Measurements from ENCODE around the gene SNAP29.
"Not testable (repeated sequence)": the region's sequence is repeated elsewhere in the genome, so short reads cannot be mapped to it uniquely, and the experiment has no call there.

SNAP29 gene

GRCh38 chr22:20903093-20903492, 44.3 kb downstream of the SNAP29 start:
- no peak for DNase-seq

- DNase-seq, result no peak
Measured at GRCh38 chr22:20904008-20904979, 45.5 kb downstream of the SNAP29 start.

- no peak for DNase-seq
Measured at GRCh38 chr22:20904980-20905355, 46.2 kb downstream of the SNAP29 start.

- DNase-seq, result no peak
Measured at GRCh38 chr22:20905415-20906386, 46.9 kb downstream of the SNAP29 start.

GRCh38 chr22:20906387-20906767, 47.6 kb downstream of the SNAP29 start:
- DNase-seq, result no peak

GRCh38 chr22:20908717-20909116, 49.9 kb downstream of the SNAP29 start:
- DNase-seq, result not testable (repeated sequence)

- no peak for DNase-seq
Measured at GRCh38 chr22:20909543-20910303, 50.9 kb downstream of the SNAP29 start.

- no peak for DNase-seq
Measured at GRCh38 chr22:20912494-20912893, 53.7 kb downstream of the SNAP29 start.

GRCh38 chr22:20916916-20917810, 58.4 kb downstream of the SNAP29 start, which contains the start of gene CRKL:
CRKL (plus strand) TSS chr22:20917407; CDS start chr22:20917935, 528 bp downstream.
- DNase-seq, result peak; percentile 95

- no peak for DNase-seq
Measured at GRCh38 chr22:20918663-20919218, 59.9 kb downstream of the SNAP29 start.

GRCh38 chr22:20919718-20920117, 60.9 kb downstream of the SNAP29 start:
- DNase-seq, result no peak

GRCh38 chr22:20920881-20921203, 62.0 kb downstream of the SNAP29 start:
- DNase-seq, result no peak

- no peak for DNase-seq
Measured at GRCh38 chr22:20922141-20922751, 63.4 kb downstream of the SNAP29 start.

- DNase-seq, result no peak
Measured at GRCh38 chr22:20926243-20926642, 67.4 kb downstream of the SNAP29 start.

GRCh38 chr22:20927940-20928572, 69.2 kb downstream of the SNAP29 start:
- no peak for DNase-seq

GRCh38 chr22:20928573-20928967, 69.8 kb downstream of the SNAP29 start:
- DNase-seq, result no peak

- no peak for DNase-seq
Measured at GRCh38 chr22:20930004-20930403, 71.2 kb downstream of the SNAP29 start.

- not testable (repeated sequence) for DNase-seq
Measured at GRCh38 chr22:20930435-20930834, 71.6 kb downstream of the SNAP29 start.

GRCh38 chr22:20931126-20931654, 72.4 kb downstream of the SNAP29 start:
- DNase-seq, result no peak

- no peak for DNase-seq
Measured at GRCh38 chr22:20933910-20934309, 75.1 kb downstream of the SNAP29 start.
